Sigmoid colon (tissue), 4 donors: ENCODE data around the gene CFDP1.
A peak's percentile ranks its signal among the peaks of the same experiment; 100 is the strongest.

Experiments used
- CTCF ChIP-seq, 4 experiments: fragments of 450-650 bp in 3 of 4; fragments of 200-600 bp in 1 of 4; IDR thresholded peaks; one replicate each; pipeline ENCODE4 v1.5.1; 2016 to 2019; ENCODE audit warnings: antibody characterized with exemption in 4 of 4, mild to moderate bottlenecking in 3 of 4, moderate library complexity in 2 of 4
- EP300 ChIP-seq, 4 donors: sonication (generic); formaldehyde crosslinking; IDR thresholded peaks; one replicate each; pipeline ENCODE4 v1.6.1; 2017; ENCODE audit warnings: antibody characterized with exemption in 4 of 4
- POLR2A ChIP-seq, 2 donors: fragments of 450-650 bp; IDR thresholded peaks; one replicate each; pipeline ENCODE4 v1.6.1; 2016; ENCODE audit warnings: antibody characterized with exemption in 2 of 2, mild to moderate bottlenecking in 2 of 2, moderate library complexity in 2 of 2
- POLR2AphosphoS5 ChIP-seq, 4 donors: sonication (generic); formaldehyde crosslinking; IDR thresholded peaks; one replicate each; pipeline ENCODE4 v1.6.1; 2017; ENCODE audit warnings: antibody characterized with exemption in 4 of 4

DNA sequence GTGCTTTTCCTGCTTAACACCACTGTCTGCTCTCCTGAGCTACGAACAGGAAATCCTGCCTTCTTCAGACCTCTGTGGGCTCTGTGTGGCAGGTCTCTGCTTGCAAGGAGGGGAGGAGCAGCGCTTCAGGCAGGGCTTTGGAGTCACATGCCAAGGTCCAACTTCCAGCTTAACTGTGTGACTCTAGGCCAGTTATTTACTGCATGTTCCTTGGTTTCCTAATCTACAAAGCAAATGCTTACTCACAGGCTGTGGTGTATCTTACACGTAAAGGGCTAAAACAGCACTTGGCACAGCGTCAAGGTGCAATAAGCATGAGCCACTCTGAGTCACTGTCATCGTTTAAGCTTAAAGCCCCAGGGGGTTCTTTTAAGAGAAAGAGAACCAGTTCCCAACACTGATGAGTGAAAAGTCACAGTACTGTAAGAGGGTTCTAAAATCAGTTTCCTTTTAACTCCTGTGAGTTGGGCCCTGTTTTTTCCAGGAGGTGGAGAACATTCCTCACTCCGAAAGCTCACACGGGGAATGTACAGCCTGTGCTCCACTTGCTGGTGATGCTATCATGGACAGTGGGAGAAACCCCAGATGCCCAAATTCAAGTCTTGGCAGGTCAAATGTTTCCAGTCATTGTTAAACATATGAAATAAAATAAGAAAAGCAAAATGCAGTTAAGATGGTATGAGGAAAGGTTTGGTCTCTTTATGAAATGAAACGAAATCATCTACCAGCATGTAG, 127.8 kb downstream of the CFDP1 start:
- TF ChIP-seq CTCF (IDR thresholded peaks at IDR 0.05): no peak
- no peak for TF ChIP-seq POLR2A (IDR thresholded peaks at IDR 0.05)
- peak in 2 of 4 donors; percentile 58 to 59 for TF ChIP-seq EP300 (IDR thresholded peaks at IDR 0.05)
- TF ChIP-seq POLR2AphosphoS5 (IDR thresholded peaks at IDR 0.05): peak; percentile 4 to 71 (median 55)
